ENCODE results near the gene HOXC12.

Gene HOXC12

DNA sequence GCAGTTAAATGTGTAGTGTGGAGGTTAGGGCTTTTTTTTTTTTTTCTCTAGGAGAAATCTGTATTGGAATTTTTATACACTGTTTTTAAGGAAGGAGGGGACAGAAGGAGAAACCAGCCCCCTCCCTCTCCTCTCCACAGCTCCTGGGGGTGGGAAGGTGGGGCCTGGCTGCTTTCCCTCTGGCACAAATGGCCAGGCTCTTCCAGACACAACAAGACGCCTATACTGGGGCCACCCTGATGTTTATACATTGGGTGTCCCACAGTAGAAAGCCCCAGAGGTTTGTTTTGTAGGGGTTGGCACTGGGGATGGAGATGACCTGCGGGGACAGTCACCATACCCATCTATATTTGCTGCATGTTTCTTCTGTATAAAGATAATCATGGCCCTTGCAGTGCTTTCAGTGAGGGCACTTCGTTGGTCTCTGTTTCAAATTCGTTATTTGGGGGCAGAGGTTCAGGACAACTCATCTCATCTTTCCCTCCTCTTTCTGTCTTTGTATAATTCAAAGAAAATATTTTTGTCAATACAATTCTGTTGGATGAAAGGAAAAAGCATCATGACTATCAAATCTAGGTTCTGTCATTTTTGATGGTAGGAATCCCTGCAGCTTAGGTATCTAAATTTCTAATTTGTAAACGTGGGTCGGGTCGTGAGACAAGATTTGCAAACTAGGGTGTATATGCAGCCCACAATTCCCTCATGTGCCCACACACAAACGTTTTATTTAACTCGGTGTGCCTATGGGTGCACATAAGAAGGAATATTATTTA is 22.3 kb downstream of the HOXC12 start:
- no peak for TF ChIP-seq Cebpa-rat (IDR thresholded peaks at IDR 0.05)
- H3K27ac ChIP-seq, result no peak overlapping the region
- H3K4me3 ChIP-seq, result no peak overlapping the region
- no peaks in the 10 kb centered on the region for H3K36me3 ChIP-seq
- H3K9ac ChIP-seq, result no peak overlapping the region
- peaks cover 9 to 60% (median 34%) of the 10 kb centered on the region in 11 experiments for H3K9me3 ChIP-seq (replicated peaks in 1 of 11)
- H3K27me3 ChIP-seq, result peaks cover 100% of the 10 kb centered on the region in 11 experiments
- H3K4me2 ChIP-seq, result no peak overlapping the region
- peaks cover 0 to 86% (median 66%) of the 10 kb centered on the region in 11 experiments; a peak in 16 of 22 replicates for H4K20me1 ChIP-seq
- H3K4me1 ChIP-seq, result peaks cover 0 to 12% (median 5%) of the 10 kb centered on the region in 10 experiments; a peak in 9 of 20 replicates

DNA sequence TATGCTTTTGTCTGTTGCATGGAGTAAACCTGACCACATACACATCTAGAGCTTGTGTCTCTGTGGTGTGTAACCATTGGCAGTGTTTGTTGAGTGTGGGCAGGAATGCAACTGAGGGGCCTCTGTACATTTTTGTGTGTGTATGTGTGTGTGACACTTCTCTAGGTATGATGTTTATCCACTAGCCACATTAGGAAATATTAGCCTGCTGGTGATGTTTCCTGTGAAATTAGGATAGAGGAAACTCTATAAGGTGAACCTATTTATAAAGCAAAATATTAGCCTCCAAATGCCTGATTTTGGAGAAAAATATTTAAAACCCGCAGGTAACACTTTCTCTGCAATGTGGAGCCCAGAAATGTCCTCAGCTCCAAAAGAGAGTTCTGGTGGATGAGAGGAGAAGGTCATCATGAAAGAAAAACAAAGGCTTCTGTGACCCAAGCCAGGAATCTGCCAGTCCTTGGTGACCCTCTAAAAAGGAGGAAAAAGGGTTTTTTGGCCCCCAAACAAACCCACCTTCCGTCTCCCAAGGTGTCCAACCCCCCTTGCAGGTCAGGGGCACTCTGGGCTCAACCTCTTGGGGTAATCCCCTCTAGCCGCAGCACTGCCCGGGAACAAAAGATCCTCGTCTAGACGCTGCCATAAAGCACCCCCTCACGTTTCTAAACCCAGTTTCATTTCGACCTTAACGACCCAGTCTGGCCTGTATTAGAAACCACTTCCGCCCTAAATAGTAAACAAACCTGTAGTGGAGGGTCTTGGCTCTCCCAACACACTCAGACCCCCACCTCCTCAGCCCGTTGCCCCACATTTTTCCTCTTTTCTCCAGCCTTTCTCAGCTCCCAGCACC is 23.1 kb downstream of the HOXC12 start:
- Histone ChIP-seq H3K9ac (no peak overlapping the region), H3K27me3 (peaks cover 100% of the 10 kb centered on the region in 11 experiments), H4K20me1 (peaks cover 0 to 88% (median 67%) of the 10 kb centered on the region in 11 experiments; a peak in 16 of 22 replicates), H3K4me2 (no peak overlapping the region), H3K27ac (no peak overlapping the region), H3K4me3 (no peak overlapping the region), H3K9me3 (replicated peaks in 1 of 11) (peaks cover 9 to 60% (median 34%) of the 10 kb centered on the region in 11 experiments), H3K4me1 (peaks cover 0 to 12% (median 5%) of the 10 kb centered on the region in 10 experiments; a peak in 9 of 20 replicates), H3K36me3 (no peaks in the 10 kb centered on the region)
- TF ChIP-seq Cebpa-rat (IDR thresholded peaks at IDR 0.05), result no peak

DNA sequence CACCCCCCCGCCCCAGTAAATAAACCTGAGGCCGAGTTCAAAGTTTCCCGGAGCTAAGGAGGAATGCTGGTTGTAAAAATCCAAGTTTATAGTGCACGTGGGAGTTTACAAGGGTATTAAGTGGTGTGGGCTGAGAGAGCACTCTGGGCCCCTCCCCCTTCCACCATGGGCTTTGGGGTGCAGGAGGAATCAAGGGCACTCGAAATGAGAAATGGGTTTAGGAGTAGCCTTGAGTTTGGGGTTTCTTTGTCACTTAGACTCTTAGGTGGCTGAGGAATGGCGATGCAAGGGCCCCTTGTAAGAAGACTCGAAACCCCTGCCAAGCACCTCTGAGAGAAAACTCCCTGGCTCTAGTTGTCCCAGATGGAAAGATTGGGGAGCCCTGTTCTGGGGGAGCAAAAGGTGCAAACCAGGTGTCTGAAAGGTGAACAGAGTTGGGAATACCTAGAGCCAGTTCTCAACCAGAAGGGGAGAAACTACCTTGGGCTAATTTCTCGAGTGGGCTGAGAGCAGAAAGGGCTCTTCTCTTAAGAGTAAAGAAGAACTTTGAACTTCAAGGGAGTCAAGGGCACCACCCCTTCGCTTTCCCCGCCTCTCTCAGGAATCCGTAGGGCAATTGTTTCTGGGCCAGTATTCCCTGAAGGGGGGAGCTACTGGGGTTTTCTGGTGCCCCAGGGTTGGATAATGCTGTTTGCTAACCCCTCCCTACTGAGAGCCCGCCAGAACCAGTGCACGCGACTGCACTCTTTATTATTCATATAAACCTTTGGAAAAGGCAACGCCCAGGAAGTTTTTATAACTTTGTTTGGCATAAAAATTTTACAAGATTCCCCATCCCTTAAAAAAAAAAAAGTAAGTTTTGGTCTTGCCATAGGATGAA is 24.0 kb downstream of the HOXC12 start:
- Histone ChIP-seq H3K27ac (no peak overlapping the region), H4K20me1 (peaks cover 0 to 88% (median 67%) of the 10 kb centered on the region in 11 experiments; a peak in 16 of 22 replicates), H3K4me2 (no peak overlapping the region), H3K9me3 (replicated peaks in 1 of 11) (peaks cover 9 to 60% (median 29%) of the 10 kb centered on the region in 11 experiments), H3K4me1 (peaks cover 0 to 16% (median 7%) of the 10 kb centered on the region in 10 experiments; a peak in 9 of 20 replicates), H3K9ac (no peak overlapping the region), H3K36me3 (no peaks in the 10 kb centered on the region), H3K4me3 (no peak overlapping the region), H3K27me3 (peaks cover 100% of the 10 kb centered on the region in 11 experiments)
- no peak for TF ChIP-seq Cebpa-rat (IDR thresholded peaks at IDR 0.05)

DNA sequence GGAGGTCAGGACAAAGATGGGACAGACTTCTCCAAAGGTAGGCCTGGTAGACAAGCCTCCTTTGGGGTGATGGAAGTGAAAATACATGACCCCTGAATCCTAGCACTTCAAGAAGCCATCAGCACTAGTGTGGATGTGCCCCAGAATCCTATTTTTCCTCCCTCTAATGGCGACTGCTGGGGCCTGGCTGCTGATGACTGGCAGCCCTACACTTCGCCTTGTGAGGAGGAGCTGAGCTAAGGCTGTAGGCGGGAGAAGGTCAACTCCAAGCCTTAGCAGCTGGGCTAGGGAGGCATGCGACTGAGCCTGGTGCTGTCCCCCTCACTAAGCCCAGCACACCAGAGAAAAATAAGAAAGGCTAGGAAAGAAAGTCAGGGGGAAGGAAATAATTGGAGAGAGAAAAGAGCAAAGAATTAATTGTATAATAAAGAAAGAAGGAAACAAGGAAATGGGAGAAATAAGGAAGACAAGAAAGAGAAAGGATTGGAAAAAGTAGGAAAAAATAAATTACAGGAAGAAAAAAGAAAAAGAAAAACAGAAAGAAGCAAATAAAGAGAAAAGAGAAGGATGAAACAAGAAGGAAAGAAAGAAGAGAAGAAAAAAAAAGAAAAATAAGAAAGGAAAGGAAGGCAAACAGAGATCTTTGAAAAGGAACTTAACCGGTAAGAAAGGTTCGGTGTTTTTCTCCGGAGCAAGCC is 25.6 kb downstream of the HOXC12 start:
- H3K9ac ChIP-seq, result no peak overlapping the region
- no peak overlapping the region for H3K27ac ChIP-seq
- no peaks in the 10 kb centered on the region for H3K36me3 ChIP-seq
- TF ChIP-seq Cebpa-rat (IDR thresholded peaks at IDR 0.05), result no peak
- H3K9me3 ChIP-seq (replicated peaks in 1 of 11), result peaks cover 11 to 72% (median 32%) of the 10 kb centered on the region in 11 experiments
- H3K4me3 ChIP-seq, result no peak overlapping the region
- peaks cover 0 to 84% (median 64%) of the 10 kb centered on the region in 11 experiments; a peak in 16 of 22 replicates for H4K20me1 ChIP-seq
- H3K4me2 ChIP-seq, result no peak overlapping the region
- H3K4me1 ChIP-seq, result peaks cover 0 to 14% (median 3%) of the 10 kb centered on the region in 10 experiments; a peak in 5 of 20 replicates
- peaks cover 99 to 100% (median 100%) of the 10 kb centered on the region in 11 experiments for H3K27me3 ChIP-seq

DNA sequence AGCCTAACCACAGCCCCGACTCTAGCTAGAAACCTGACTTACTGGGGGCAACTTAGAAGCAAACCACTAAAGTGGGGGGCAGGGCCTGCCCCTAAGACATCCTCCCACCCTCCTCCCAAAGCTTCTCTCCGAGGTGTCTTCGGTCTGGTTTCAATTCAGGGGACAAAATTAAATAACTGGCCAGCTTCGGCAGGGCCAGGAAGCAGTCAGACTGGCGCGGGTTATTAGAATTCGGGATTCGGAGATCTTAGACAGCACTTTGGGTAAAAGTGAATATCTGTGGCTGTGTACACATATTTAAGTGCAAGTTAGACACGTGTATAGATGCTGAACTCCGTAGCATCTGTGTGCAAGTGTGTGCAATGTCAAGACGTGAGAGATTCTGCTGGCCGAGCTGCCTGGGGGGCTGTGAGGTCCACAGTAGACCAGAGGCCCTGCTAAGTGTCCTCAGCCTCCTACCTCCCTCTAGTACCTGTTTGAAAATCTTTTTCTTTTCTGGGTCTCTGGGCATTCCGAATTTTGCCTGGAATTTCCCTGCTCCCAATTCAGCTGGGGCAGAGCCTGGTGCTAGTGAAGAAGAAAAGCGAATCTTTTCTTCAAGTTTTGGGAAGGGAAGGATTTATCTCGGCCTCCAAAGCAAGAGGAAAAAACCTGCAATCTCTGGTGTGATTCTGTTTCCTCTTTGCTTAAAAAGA is 26.2 kb downstream of the HOXC12 start:
- Histone ChIP-seq H3K36me3 (no peaks in the 10 kb centered on the region), H4K20me1 (peaks cover 0 to 84% (median 64%) of the 10 kb centered on the region in 11 experiments; a peak in 17 of 22 replicates), H3K9me3 (replicated peaks in 1 of 11) (peaks cover 13 to 72% (median 35%) of the 10 kb centered on the region in 11 experiments), H3K4me2 (no peak overlapping the region), H3K27ac (no peak overlapping the region), H3K27me3 (peaks cover 99 to 100% (median 100%) of the 10 kb centered on the region in 11 experiments), H3K4me3 (no peak overlapping the region), H3K4me1 (peaks cover 0 to 9% (median 0%) of the 10 kb centered on the region in 10 experiments; a peak in 3 of 20 replicates), H3K9ac (no peak overlapping the region)
- TF ChIP-seq Cebpa-rat (IDR thresholded peaks at IDR 0.05), result no peak

DNA sequence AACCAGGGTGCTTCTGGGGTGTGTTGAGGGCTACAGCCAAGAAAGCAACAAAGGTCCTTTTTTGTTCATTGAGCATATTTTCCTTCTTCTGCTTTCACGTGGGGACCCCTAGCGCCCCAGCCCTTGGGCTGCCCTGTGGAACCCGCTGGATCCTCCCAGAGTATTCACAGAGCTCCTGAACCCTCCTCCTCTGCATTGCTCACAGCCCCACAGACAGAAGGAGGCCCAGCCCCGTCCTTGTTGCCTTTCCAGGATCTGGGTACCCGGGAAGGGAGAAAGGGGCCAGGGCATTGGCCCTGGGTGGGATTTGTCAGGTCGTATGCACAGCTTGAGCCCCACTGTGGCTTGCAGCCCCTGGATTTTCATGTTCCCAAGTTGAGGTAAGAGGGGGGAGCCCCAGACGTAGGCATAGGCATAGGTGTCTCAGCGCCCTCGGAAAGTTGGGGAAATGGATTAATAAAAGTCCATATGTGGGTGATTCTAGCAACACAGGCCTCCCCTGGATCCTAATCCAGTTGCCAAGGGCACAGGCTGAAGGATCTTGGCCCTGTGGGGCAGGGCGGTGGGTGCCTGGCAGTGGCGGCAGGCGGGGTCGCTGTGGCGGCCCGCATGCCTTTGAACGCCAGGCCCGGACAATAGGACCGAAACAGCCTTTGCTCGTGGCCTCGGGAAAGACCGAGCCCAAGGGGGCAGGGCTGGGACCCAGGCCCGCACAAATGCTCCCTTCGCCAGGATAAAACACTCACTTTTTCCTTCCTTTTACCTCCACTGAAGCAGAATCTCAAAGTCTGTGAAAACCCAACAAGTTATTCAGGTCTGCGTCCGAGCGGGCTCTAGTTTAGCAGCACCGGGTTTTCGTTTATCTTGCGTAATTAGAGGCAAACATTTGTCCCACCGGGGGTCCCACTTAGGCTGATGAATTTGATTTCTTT is 27.2 kb downstream of the HOXC12 start:
- Histone ChIP-seq H3K27ac (no peak overlapping the region), H3K9me3 (replicated peaks in 1 of 11) (peaks cover 6 to 72% (median 31%) of the 10 kb centered on the region in 11 experiments; a peak in 21 of 22 replicates), H3K36me3 (no peaks in the 10 kb centered on the region), H3K4me3 (no peak overlapping the region), H3K27me3 (peaks cover 99 to 100% (median 100%) of the 10 kb centered on the region in 11 experiments), H4K20me1 (peaks cover 0 to 84% (median 63%) of the 10 kb centered on the region in 11 experiments; a peak in 17 of 22 replicates), H3K4me2 (no peak overlapping the region), H3K4me1 (peaks cover 0 to 9% (median 0%) of the 10 kb centered on the region in 10 experiments; a peak in 3 of 20 replicates), H3K9ac (no peak overlapping the region)
- TF ChIP-seq Cebpa-rat (IDR thresholded peaks at IDR 0.05), result no peak; a peak in 1 of 22 replicates

Measured in BLaER1 treated with 17β-estradiol and CSF1 and Interleukin-3, amounts not matched to agents 10 nM and 100 nM (cell line).